Measurements from ENCODE around the gene ACKR3. TPM values are rescaled to one million over a fixed set of nuclear protein-coding genes. Genes with fewer than 3 reads are reported as not detected.

Gene ACKR3
- total RNA-seq, 2 experiments from 2014 or later, result 0.46 to 2.1 TPM

DNA sequence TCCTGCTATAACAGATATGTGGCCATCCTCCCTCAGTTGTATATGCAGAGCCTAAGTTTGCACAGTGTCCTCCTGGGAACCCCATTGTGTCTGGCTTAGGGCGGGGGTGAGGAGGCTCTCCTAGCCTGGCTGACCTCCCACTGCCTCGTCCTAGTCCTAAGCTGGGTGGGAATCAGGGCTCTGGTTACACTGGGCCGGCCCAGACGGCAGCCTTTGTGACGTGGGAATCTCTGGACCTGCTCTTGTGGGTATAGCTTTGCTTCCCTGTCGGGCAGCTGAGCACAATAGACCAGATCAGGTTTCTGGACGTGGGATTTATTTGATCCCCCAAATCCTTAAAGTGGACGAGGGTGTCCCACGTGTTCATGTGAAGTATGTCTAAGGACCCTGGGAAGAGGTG, 2.9 kb downstream of the ACKR3 start:
- Histone ChIP-seq H3K36me3 (ENCODE audit: insufficient read depth, low read length) (no peaks in the 10 kb centered on the region), H3K79me2 (ENCODE audit: insufficient read depth, low read depth, low read length) (0 out of 2 replicates have a peak, but pooled peaks cover 6% of the 10 kb centered on the region), H3K4me3 (ENCODE audit: low read depth, low read length, poor library complexity, severe bottlenecking) (no peak overlapping the region), H2AFZ (ENCODE audit: low read length) (no peak overlapping the region), H3K27ac (ENCODE audit: low read depth, low read length, poor library complexity, severe bottlenecking) (no peak overlapping the region), H3K9me3 (ENCODE audit: low read length) (no peaks in the 10 kb centered on the region), H4K20me1 (ENCODE audit: insufficient read depth, low read length) (no peaks in the 10 kb centered on the region), H3K4me1 (ENCODE audit: insufficient read depth, low read length, poor library complexity, severe bottlenecking) (peaks cover 46% of the 10 kb centered on the region), H3K9me2 (ENCODE audit: insufficient read depth, low read length) (no peaks in the 10 kb centered on the region), H3K4me2 (ENCODE audit: low read length) (no peak overlapping the region)
- no peak for DNase-seq (ENCODE audit: low spot score)
- no peak for TF ChIP-seq CTCF (conservative IDR thresholded peaks at IDR 0.05; ENCODE audit: low read length)
- TF ChIP-seq EZH2phosphoT487 (IDR thresholded peaks at IDR 0.05; ENCODE audit: borderline replicate concordance, low read depth, low read length), result no peak
- no TSS peak for BruUV-seq (replicated peaks)
- ChIA-PET CTCF (ENCODE audit: unreplicated experiment) (no interaction called here), POLR2A (interaction anchor here (4.8 kb wide), 1 partner anchor 59 kb away, joined by 28 read pairs; no protein-coding TSS in a partner anchor)
- intact Hi-C loops (cut with micrococcal nuclease; ENCODE audit: unreplicated experiment), result no loop called here

DNA sequence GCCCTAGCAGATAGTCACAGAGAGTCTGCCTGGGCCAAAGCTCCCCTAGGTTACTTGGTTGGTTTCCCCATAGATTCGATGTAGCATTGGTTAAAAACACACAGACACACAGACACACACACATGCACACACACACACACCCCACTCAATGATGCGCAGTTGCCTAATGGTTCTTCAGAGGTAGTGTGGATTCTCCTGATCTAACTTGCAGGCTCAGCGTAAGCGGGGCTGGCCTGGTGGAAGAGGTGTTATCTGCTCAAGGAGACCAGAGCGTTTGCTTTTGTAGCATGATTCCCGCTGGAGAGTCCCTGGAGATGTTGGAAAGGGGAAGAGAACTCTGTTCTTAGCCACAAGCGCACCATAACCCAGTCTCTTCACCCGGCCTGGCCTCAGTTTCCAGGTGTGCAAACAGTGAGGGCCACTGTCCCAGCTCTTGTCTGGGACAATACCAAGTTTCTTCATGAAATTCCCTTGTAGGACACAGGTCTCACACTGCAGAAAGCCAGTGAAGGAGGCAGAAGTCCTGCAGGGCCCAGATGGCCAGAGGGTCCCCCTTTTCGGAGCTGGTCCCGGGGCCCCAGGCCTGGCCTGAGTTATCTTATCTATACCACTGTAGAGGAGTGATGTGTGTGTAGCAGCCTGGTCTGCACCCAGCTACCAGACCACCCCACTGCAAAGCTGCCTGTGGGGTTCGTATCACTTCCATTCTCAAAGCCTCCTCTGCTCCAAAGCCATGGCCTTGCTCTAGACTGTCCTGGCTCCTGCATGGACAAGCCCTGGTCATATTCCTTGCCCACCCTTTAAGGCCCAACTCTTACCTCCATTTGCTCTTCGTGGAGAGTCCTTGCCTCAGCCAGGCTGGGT, 3.7 kb downstream of the ACKR3 start:
- Histone ChIP-seq H3K9me3 (ENCODE audit: low read length) (no peaks in the 10 kb centered on the region), H2AFZ (ENCODE audit: low read length) (no peak overlapping the region), H3K4me3 (ENCODE audit: low read depth, low read length, poor library complexity, severe bottlenecking) (no peak overlapping the region), H4K20me1 (ENCODE audit: insufficient read depth, low read length) (no peaks in the 10 kb centered on the region), H3K4me2 (ENCODE audit: low read length) (no peak overlapping the region), H3K27ac (ENCODE audit: low read depth, low read length, poor library complexity, severe bottlenecking) (no peak overlapping the region), H3K36me3 (ENCODE audit: insufficient read depth, low read length) (no peaks in the 10 kb centered on the region), H3K9me2 (ENCODE audit: insufficient read depth, low read length) (no peaks in the 10 kb centered on the region), H3K79me2 (ENCODE audit: insufficient read depth, low read depth, low read length) (0 out of 2 replicates have a peak, but pooled peaks cover 6% of the 10 kb centered on the region), H3K4me1 (ENCODE audit: insufficient read depth, low read length, poor library complexity, severe bottlenecking) (peaks cover 38% of the 10 kb centered on the region)
- intact Hi-C loops (cut with micrococcal nuclease; ENCODE audit: unreplicated experiment), result no loop called here
- CTCF ChIA-PET (ENCODE audit: unreplicated experiment), result no interaction called here
- no peak for DNase-seq (ENCODE audit: low spot score)
- POLR2A ChIA-PET, result no interaction called here
- TF ChIP-seq CTCF (conservative IDR thresholded peaks at IDR 0.05; ENCODE audit: low read length) (no peak), EZH2phosphoT487 (IDR thresholded peaks at IDR 0.05; ENCODE audit: borderline replicate concordance, low read depth, low read length) (no peak)
- BruUV-seq (replicated peaks), result no TSS peak

DNA sequence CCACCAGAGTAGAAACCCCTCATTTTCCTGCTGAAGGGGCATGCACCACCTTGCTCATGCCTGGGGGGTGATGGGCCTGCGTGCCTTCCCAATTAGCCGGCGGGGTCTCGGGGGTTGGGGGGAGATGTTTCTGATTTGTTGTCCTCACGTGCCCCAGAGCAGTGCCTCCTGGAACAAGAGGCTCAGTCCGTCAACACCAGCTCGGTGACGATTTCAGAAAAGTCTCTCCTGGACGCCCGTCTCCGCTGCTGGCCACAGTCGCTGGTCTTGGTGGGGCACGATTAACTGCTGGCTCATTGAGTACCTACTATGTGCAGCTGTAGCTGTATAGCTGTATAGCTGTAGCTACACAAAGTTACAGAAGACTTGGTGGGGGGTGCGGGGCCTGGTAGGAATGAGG, 4.4 kb downstream of the ACKR3 start:
- H2AFZ ChIP-seq (ENCODE audit: low read length), result no peak overlapping the region
- H3K36me3 ChIP-seq (ENCODE audit: insufficient read depth, low read length), result no peaks in the 10 kb centered on the region
- H4K20me1 ChIP-seq (ENCODE audit: insufficient read depth, low read length), result no peaks in the 10 kb centered on the region
- 0 out of 2 replicates have a peak, but pooled peaks cover 6% of the 10 kb centered on the region for H3K79me2 ChIP-seq (ENCODE audit: insufficient read depth, low read depth, low read length)
- no peak overlapping the region for H3K4me2 ChIP-seq (ENCODE audit: low read length)
- no peaks in the 10 kb centered on the region for H3K9me2 ChIP-seq (ENCODE audit: insufficient read depth, low read length)
- POLR2A ChIA-PET, result no interaction called here
- no peak overlapping the region for H3K27ac ChIP-seq (ENCODE audit: low read depth, low read length, poor library complexity, severe bottlenecking)
- intact Hi-C loops (cut with micrococcal nuclease; ENCODE audit: unreplicated experiment), result no loop called here
- DNase-seq (ENCODE audit: low spot score), result no peak
- TF ChIP-seq CTCF (conservative IDR thresholded peaks at IDR 0.05; ENCODE audit: low read length), result no peak
- TF ChIP-seq EZH2phosphoT487 (IDR thresholded peaks at IDR 0.05; ENCODE audit: borderline replicate concordance, low read depth, low read length), result no peak
- no peaks in the 10 kb centered on the region for H3K9me3 ChIP-seq (ENCODE audit: low read length)
- no TSS peak for BruUV-seq (replicated peaks)
- peaks cover 32% of the 10 kb centered on the region for H3K4me1 ChIP-seq (ENCODE audit: insufficient read depth, low read length, poor library complexity, severe bottlenecking)
- no peak overlapping the region for H3K4me3 ChIP-seq (ENCODE audit: low read depth, low read length, poor library complexity, severe bottlenecking)
- CTCF ChIA-PET (ENCODE audit: unreplicated experiment), result no interaction called here
